ENCODE results near the gene CPA2. TPM values are rescaled to one million over a fixed set of nuclear protein-coding genes. Genes with fewer than 3 reads are reported as not detected.
"Not testable (repeated sequence)": the region's sequence is repeated elsewhere in the genome, so short reads cannot be mapped to it uniquely, and the experiment has no call there.

The CPA2 gene
- polyA plus RNA-seq, 1 of the 3 experiments (the other 2 are of a cell fraction) = 0.03 TPM

GRCh38 chr7:130242198-130243014, 24.3 kb upstream of the CPA2 start:
- CTCF ChIA-PET = interaction anchor here (0.7 to 1.8 kb wide), 8 partner anchors 11 to 516 kb away, joined by 3 to 7 read pairs (median 3); partner anchors contain the start of gene TMEM209
- Histone ChIP-seq H3K9me3 (no peaks in the 10 kb centered on the region), H3K4me3 (ENCODE audit: low read depth in 2 of 2, low read length in 1 of 2) (peak overlapping the region in 1 of 2 experiments; percentile 13; a peak in 1 of 4 replicates), H3F3A (replicated peaks; ENCODE audit: insufficient read depth) (peaks cover 5% of the 10 kb centered on the region), H4K20me1 (ENCODE audit: insufficient read depth) (no peaks in the 10 kb centered on the region), H3K9me2 (no peaks in the 10 kb centered on the region), H3K4me2 (no peak overlapping the region), H3K27ac (ENCODE audit: low read depth in 2 of 2, low read length in 1 of 2) (no peak overlapping the region), H3K9ac (no peak overlapping the region), H3K27me3 (ENCODE audit: insufficient read depth) (no peaks in the 10 kb centered on the region), H3K79me2 (ENCODE audit: insufficient read depth) (no peaks in the 10 kb centered on the region), H3K4me1 (ENCODE audit: control insufficient read depth in 1 of 2, insufficient read depth in 2 of 2, low read depth in 1 of 2, low read length in 1 of 2) (peaks cover 0 to 2% of the 10 kb centered on the region in 2 experiments; a peak in 1 of 4 replicates), H3K36me3 (replicated peaks in 1 of 2; ENCODE audit: control insufficient read depth in 1 of 2, insufficient read depth in 2 of 2, low read length in 1 of 2) (no peaks in the 10 kb centered on the region), H2AFZ (ENCODE audit: low read depth) (0 out of 2 replicates have a peak overlapping the region, but pooled peaks have one; percentile 4)
- 50% methylated on average over 5 of the region's 5 CpGs for WGBS (ENCODE audit: low lambda C conversion rate)
- POLR2A ChIA-PET = no interaction called here
- TF ChIP-seq NRF1 (IDR thresholded peaks at IDR 0.05; ENCODE audit: low read depth, low read length) = 0 out of 2 replicates have a peak, but pooled peaks have one; percentile 2
- no peak for TF ChIP-seq FOXJ3 (CRISPR knock-in tag; IDR thresholded peaks at IDR 0.05)
- peak; percentile 85 for TF ChIP-seq RAD21 (IDR thresholded peaks at IDR 0.05; ENCODE audit: low read length)
- TF ChIP-seq, protein P1, sequence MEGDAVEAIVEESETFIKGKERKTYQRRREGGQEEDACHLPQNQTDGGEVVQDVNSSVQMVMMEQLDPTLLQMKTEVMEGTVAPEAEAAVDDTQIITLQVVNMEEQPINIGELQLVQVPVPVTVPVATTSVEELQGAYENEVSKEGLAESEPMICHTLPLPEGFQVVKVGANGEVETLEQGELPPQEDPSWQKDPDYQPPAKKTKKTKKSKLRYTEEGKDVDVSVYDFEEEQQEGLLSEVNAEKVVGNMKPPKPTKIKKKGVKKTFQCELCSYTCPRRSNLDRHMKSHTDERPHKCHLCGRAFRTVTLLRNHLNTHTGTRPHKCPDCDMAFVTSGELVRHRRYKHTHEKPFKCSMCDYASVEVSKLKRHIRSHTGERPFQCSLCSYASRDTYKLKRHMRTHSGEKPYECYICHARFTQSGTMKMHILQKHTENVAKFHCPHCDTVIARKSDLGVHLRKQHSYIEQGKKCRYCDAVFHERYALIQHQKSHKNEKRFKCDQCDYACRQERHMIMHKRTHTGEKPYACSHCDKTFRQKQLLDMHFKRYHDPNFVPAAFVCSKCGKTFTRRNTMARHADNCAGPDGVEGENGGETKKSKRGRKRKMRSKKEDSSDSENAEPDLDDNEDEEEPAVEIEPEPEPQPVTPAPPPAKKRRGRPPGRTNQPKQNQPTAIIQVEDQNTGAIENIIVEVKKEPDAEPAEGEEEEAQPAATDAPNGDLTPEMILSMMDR (IDR thresholded peaks at IDR 0.05) = peak; percentile 87
- TF ChIP-seq JUND (IDR thresholded peaks at IDR 0.05) = peak; percentile 34; the same call in 1 of the 2 replicates
- peak; percentile 89 for TF ChIP-seq SMC3 (IDR thresholded peaks at IDR 0.05; ENCODE audit: low read depth, low read length)
- TF ChIP-seq, protein P2, sequence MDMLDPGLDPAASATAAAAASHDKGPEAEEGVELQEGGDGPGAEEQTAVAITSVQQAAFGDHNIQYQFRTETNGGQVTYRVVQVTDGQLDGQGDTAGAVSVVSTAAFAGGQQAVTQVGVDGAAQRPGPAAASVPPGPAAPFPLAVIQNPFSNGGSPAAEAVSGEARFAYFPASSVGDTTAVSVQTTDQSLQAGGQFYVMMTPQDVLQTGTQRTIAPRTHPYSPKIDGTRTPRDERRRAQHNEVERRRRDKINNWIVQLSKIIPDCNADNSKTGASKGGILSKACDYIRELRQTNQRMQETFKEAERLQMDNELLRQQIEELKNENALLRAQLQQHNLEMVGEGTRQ (IDR thresholded peaks at IDR 0.05; ENCODE audit: borderline replicate concordance, low read depth, low read length) = no peak
- peak in 1 of 2 experiments; percentile 39; a peak in 1 of 4 replicates for TF ChIP-seq EP300 (IDR thresholded peaks at IDR 0.05; ENCODE audit: borderline replicate concordance in 1 of 2, low read depth in 1 of 2, low read length in 1 of 2)
- peak; percentile 26; the same call in 1 of the 2 replicates for TF ChIP-seq FOSL2 (IDR thresholded peaks at IDR 0.05; ENCODE audit: borderline replicate concordance, low read depth)
- TF ChIP-seq TCF12 (IDR thresholded peaks at IDR 0.05) = peak; percentile 56; the same call in 1 of the 2 replicates
- TF ChIP-seq SIN3A (IDR thresholded peaks at IDR 0.05; ENCODE audit: borderline replicate concordance, low read depth, low read length) = no peak
- TF ChIP-seq RFX5 (IDR thresholded peaks at IDR 0.05; ENCODE audit: low read length) = no peak
- TF ChIP-seq, protein P3, sequence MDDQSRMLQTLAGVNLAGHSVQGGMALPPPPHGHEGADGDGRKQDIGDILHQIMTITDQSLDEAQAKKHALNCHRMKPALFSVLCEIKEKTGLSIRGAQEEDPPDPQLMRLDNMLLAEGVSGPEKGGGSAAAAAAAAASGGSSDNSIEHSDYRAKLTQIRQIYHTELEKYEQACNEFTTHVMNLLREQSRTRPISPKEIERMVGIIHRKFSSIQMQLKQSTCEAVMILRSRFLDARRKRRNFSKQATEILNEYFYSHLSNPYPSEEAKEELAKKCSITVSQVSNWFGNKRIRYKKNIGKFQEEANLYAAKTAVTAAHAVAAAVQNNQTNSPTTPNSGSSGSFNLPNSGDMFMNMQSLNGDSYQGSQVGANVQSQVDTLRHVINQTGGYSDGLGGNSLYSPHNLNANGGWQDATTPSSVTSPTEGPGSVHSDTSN (IDR thresholded peaks at IDR 0.05) = 0 out of 2 replicates have a peak, but pooled peaks have one; percentile 33
- peak; percentile 68 for DNase-seq

GRCh38 chr7:130243486-130243885, 23.2 kb upstream of the CPA2 start:
- H3K79me2 ChIP-seq (ENCODE audit: insufficient read depth); H4K20me1 ChIP-seq (ENCODE audit: insufficient read depth); H3K4me1 ChIP-seq (ENCODE audit: control insufficient read depth in 1 of 2, insufficient read depth in 2 of 2, low read depth in 1 of 2, low read length in 1 of 2); H3K27me3 ChIP-seq (ENCODE audit: insufficient read depth); H3K27ac ChIP-seq (ENCODE audit: low read depth in 2 of 2, low read length in 1 of 2); DNase-seq; H3K9me2 ChIP-seq; H3F3A ChIP-seq (replicated peaks; ENCODE audit: insufficient read depth); H3K9me3 ChIP-seq; H2AFZ ChIP-seq (ENCODE audit: low read depth); H3K4me3 ChIP-seq (ENCODE audit: low read depth in 2 of 2, low read length in 1 of 2); H3K4me2 ChIP-seq; POLR2A ChIA-PET; H3K36me3 ChIP-seq (replicated peaks in 1 of 2; ENCODE audit: control insufficient read depth in 1 of 2, insufficient read depth in 2 of 2, low read length in 1 of 2); H3K9ac ChIP-seq: not testable (repeated sequence)
- WGBS (ENCODE audit: low lambda C conversion rate) = 67% methylated on average over 1 of the region's 1 CpG
- CTCF ChIA-PET = interaction anchor here (0.7 to 1.8 kb wide), 9 partner anchors 34 to 562 kb away, joined by 3 to 7 read pairs (median 3); partner anchors contain the start of gene TMEM209

DNA sequence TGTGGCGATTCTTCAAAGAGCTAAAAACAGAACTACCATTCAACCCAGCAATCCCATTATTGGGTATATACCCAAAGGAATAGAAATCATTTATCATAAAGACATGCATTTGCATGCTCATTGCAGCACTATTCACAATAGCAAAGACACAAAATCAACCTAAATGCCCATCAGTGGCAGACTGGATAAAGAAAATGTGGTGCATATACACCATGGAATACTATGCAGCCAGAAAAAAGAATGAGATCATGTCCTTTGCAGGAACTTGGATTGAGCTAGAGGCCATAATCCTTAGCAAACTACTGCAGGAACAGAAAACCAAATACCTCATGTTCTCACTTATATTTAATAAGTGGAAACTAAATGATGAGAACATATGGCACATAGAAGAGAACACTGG, 20.2 kb upstream of the CPA2 start:
- H3F3A ChIP-seq (replicated peaks; ENCODE audit: insufficient read depth); H2AFZ ChIP-seq (ENCODE audit: low read depth); CTCF ChIA-PET; H3K9ac ChIP-seq; POLR2A ChIA-PET; DNase-seq; H3K9me3 ChIP-seq; H3K9me2 ChIP-seq; H3K36me3 ChIP-seq (replicated peaks in 1 of 2; ENCODE audit: control insufficient read depth in 1 of 2, insufficient read depth in 2 of 2, low read length in 1 of 2); H3K4me2 ChIP-seq; H3K4me1 ChIP-seq (ENCODE audit: control insufficient read depth in 1 of 2, insufficient read depth in 2 of 2, low read depth in 1 of 2, low read length in 1 of 2); H4K20me1 ChIP-seq (ENCODE audit: insufficient read depth); H3K27me3 ChIP-seq (ENCODE audit: insufficient read depth); H3K4me3 ChIP-seq (ENCODE audit: low read depth in 2 of 2, low read length in 1 of 2); H3K27ac ChIP-seq (ENCODE audit: low read depth in 2 of 2, low read length in 1 of 2); H3K79me2 ChIP-seq (ENCODE audit: insufficient read depth): not testable (repeated sequence)
- WGBS (ENCODE audit: low lambda C conversion rate) = 33% methylated on average over 1 of the region's 1 CpG
